Measurements from ENCODE around the gene PPP4R3A. TPM values are rescaled to one million over a fixed set of nuclear protein-coding genes. Genes with fewer than 3 reads are reported as not detected.

Gene PPP4R3A
- total and polyA plus RNA-seq, 10 of the 15 experiments (the other 5 are each of a cell fraction or from before 2014, with no cell fraction given) = 19.4 to 97.8 (median 62.9) TPM

GRCh38 chr14:91516663-91517388 lies 6.7 kb upstream of the PPP4R3A start:
- intact Hi-C loops (cut with micrococcal nuclease; ENCODE audit: unreplicated experiment) = no loop called here
- Histone ChIP-seq H3K4me1 (ENCODE audit: control insufficient read depth, insufficient read depth, low read length) (no peaks in the 10 kb centered on the region), H3K36me3 (ENCODE audit: control insufficient read depth in 2 of 2, insufficient read depth in 2 of 2, low read length in 1 of 2) (no peaks in the 10 kb centered on the region), H3K9ac (ENCODE audit: control insufficient read depth, insufficient read depth, low read length) (no peak overlapping the region), H3K27ac (ENCODE audit: control insufficient read depth, insufficient read depth) (no peak overlapping the region), H3K79me2 (ENCODE audit: control insufficient read depth, insufficient read depth, low read length) (no peaks in the 10 kb centered on the region), H3K4me3 (no peak overlapping the region), H3K4me2 (ENCODE audit: control insufficient read depth, insufficient read depth) (no peak overlapping the region), H4K20me1 (ENCODE audit: control insufficient read depth, insufficient read depth) (no peaks in the 10 kb centered on the region), H3K27me3 (replicated peaks in 1 of 2; ENCODE audit: control insufficient read depth in 2 of 2, insufficient read depth in 2 of 2, low read length in 1 of 2) (no peaks in the 10 kb centered on the region), H3K9me3 (replicated peaks; ENCODE audit: control insufficient read depth, insufficient read depth, low read length) (no peaks in the 10 kb centered on the region; the same call in 2 of the 3 replicates), H2AFZ (ENCODE audit: control insufficient read depth, low read depth, low read length) (no peak overlapping the region)
- FAIRE-seq (no peak), DNase-seq (ENCODE audit: low read depth, low spot score) (no peak), ATAC-seq (no peak)
- SMC1A ChIA-PET (ENCODE audit: uncharacterized antibody, unreplicated experiment) = no interaction called here
- POLR2A ChIA-PET = no interaction called here
- in situ Hi-C loops (cut with MboI) = loop anchor here (25.0 kb wide), 1 partner anchor 1130 kb away; the partner anchor contains the start of gene CALM1
- no TSS peak for BruUV-seq (replicated peaks)
- TF ChIP-seq EGR1 (IDR thresholded peaks at IDR 0.05; ENCODE audit: borderline replicate concordance in 1 of 2, low read depth in 2 of 2, low read length in 2 of 2) = no peak
- TF ChIP-seq POLR2A (IDR thresholded peaks at IDR 0.05; ENCODE audit: low read depth, low read length) = no peak
- TF ChIP-seq MYB (IDR thresholded peaks at IDR 0.05; ENCODE audit: borderline replicate concordance, low read depth, low read length) = no peak
- no peak for TF ChIP-seq REST (IDR thresholded peaks at IDR 0.05; ENCODE audit: low read depth, low read length)
- TF ChIP-seq SMARCA5 (IDR thresholded peaks at IDR 0.05) = no peak
- no peak for TF ChIP-seq ZNF592 (IDR thresholded peaks at IDR 0.05)
- TF ChIP-seq BMI1 (IDR thresholded peaks at IDR 0.05; ENCODE audit: borderline replicate concordance) = no peak
- TF ChIP-seq ZZZ3 (IDR thresholded peaks at IDR 0.05; ENCODE audit: control insufficient read depth, insufficient read length, low read depth) = no peak
- TF ChIP-seq NR2C1 (IDR thresholded peaks at IDR 0.05) = no peak
- no peak for TF ChIP-seq STAT1 (conservative IDR thresholded peaks at IDR 0.05)
- TF ChIP-seq BRCA1 (IDR thresholded peaks at IDR 0.05; ENCODE audit: low read depth, low read length) = no peak
- no peak for TF ChIP-seq STAT3 (IDR thresholded peaks at IDR 0.05; ENCODE audit: low read depth, low read length)
- no peak for TF ChIP-seq TCF7 (IDR thresholded peaks at IDR 0.05; ENCODE audit: borderline replicate concordance)
- no peak for TF ChIP-seq IKZF1 (conservative IDR thresholded peaks at IDR 0.05)
- TF ChIP-seq TARDBP (IDR thresholded peaks at IDR 0.05; ENCODE audit: borderline replicate concordance) = no peak
- no peak for TF ChIP-seq RFX5 (IDR thresholded peaks at IDR 0.05; ENCODE audit: low read depth, low read length)
- TF ChIP-seq PAX5 (IDR thresholded peaks at IDR 0.05; ENCODE audit: borderline replicate concordance, low read depth, low read length) = no peak
- CTCF ChIA-PET = no interaction called here
- RAD21 ChIA-PET (ENCODE audit: unreplicated experiment) = no interaction called here
- WGBS (ENCODE audit: insufficient coverage, insufficient replicate concordance, low lambda C conversion rate, missing lambda C conversion rate) = 37% methylated on average over 7 of the region's 7 CpGs

Data from GM12878 (cell line).